ENCODE data around the gene SNRPD3.

DNA sequence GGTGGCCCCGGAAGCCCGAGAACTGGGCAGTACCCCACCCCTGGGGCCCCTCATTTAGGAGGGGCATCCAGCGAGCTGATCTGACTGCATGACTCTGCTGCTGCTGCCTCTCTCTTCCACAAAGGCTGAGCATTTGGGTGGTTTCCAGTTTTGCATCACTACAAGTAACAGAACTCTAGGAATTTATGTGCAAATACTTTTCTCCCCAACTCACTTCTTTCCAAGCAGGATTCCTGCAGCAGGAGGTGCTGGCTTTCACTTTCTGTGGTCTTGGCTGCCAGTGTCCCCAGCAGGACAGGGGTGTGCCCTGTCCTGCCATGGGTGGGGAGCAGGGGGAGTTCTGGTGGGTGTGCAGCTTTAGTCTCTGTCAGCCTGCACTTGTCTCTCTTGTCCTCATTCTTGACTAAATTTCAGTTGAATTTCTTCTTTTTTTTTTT, 39.5 kb upstream of the SNRPD3 start:
- TF ChIP-seq EZH2 (IDR thresholded peaks at IDR 0.05): no peak
- TF ChIP-seq TCF7L2 (IDR thresholded peaks at IDR 0.05; ENCODE audit: borderline replicate concordance, extremely low read depth, insufficient read depth, insufficient read length): no peak
- TF ChIP-seq, protein P1, sequence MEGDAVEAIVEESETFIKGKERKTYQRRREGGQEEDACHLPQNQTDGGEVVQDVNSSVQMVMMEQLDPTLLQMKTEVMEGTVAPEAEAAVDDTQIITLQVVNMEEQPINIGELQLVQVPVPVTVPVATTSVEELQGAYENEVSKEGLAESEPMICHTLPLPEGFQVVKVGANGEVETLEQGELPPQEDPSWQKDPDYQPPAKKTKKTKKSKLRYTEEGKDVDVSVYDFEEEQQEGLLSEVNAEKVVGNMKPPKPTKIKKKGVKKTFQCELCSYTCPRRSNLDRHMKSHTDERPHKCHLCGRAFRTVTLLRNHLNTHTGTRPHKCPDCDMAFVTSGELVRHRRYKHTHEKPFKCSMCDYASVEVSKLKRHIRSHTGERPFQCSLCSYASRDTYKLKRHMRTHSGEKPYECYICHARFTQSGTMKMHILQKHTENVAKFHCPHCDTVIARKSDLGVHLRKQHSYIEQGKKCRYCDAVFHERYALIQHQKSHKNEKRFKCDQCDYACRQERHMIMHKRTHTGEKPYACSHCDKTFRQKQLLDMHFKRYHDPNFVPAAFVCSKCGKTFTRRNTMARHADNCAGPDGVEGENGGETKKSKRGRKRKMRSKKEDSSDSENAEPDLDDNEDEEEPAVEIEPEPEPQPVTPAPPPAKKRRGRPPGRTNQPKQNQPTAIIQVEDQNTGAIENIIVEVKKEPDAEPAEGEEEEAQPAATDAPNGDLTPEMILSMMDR (IDR thresholded peaks at IDR 0.05 in 2 of 3, conservative IDR thresholded peaks at IDR 0.05 in 1 of 3; ENCODE audit: borderline replicate concordance in 1 of 3, insufficient read depth in 1 of 3, low read depth in 2 of 3, low read length in 2 of 3): no peak
- TF ChIP-seq POLR2A (IDR thresholded peaks at IDR 0.05; ENCODE audit: borderline replicate concordance, extremely low read depth, insufficient read depth, insufficient read length): no peak
- TF ChIP-seq YY1 (IDR thresholded peaks at IDR 0.05; ENCODE audit: extremely low read depth, insufficient replicate concordance, low read depth, low read length): no peak
- TF ChIP-seq RAD21 (IDR thresholded peaks at IDR 0.05; ENCODE audit: low read depth): no peak
- TF ChIP-seq SP1 (IDR thresholded peaks at IDR 0.05; ENCODE audit: low read depth): no peak
